ENCODE measurements around the gene SDCCAG8. TPM values are rescaled to one million over a fixed set of nuclear protein-coding genes. Genes with fewer than 3 reads are reported as not detected.

SDCCAG8 gene
- total RNA-seq, 4 donors from 2014 or later: 30.3 to 131 (median 55.4) TPM

DNA sequence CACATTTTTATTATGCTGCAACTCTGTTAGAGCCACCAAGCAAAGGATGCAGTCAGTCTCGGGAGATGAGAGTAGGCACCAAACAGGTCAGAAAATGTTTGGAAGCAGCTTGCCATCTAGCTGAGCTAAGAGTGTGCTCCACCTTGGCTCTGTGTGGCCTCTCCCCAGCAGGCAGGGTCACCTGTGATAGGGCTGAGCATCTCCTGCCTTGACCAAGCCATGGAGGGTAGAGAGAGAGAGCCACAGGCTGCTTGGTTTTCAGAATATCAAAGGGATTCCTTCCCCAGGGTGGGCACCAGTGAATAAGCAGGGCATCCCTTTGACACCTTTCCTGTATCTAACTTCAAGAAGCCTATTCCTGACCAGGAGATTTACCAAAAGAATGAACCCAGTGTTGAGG is 135.5 kb downstream of the SDCCAG8 start:
- no peaks in the 10 kb centered on the region for H3K36me3 ChIP-seq
- H3K4me3 ChIP-seq: no peak overlapping the region
- TF ChIP-seq CTCF (IDR thresholded peaks at IDR 0.05) (no peak), POLR2A (IDR thresholded peaks at IDR 0.05) (no peak)

DNA sequence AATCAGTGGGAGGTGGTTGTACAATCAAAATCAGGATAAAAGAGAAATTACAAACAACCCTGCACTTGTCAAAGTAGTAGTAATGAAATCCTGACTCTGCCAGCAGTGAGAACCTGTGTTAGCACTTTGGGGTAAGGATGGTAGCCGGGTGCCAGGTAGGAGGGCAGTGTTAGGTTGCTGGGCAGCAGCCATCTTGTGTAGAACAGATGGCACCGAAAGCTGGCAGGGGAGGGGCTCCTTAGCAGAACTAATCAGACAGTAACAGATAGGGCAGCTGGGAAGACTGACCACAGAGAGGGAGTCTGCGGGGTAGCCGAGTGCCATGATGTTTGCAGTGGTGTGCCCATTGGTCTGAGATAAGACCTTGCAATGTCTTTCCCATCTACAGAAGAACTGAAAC is 137.3 kb downstream of the SDCCAG8 start:
- no peak for DNase-seq
- no peaks in the 10 kb centered on the region for H3K9me3 ChIP-seq
- no peak for TF ChIP-seq POLR2A (IDR thresholded peaks at IDR 0.05)
- no peak for TF ChIP-seq CTCF (IDR thresholded peaks at IDR 0.05)
- H3K4me3 ChIP-seq: no peak overlapping the region
- H3K27me3 ChIP-seq: no peaks in the 10 kb centered on the region
- H3K27ac ChIP-seq: no peak overlapping the region
- H3K36me3 ChIP-seq: no peaks in the 10 kb centered on the region
- no peaks in the 10 kb centered on the region for H3K4me1 ChIP-seq

More for the DNA sequence above, 135.5 kb downstream of the SDCCAG8 start:
- Histone ChIP-seq H3K27ac (no peak overlapping the region), H3K9me3 (no peaks in the 10 kb centered on the region), H3K27me3 (no peaks in the 10 kb centered on the region), H3K4me1 (no peaks in the 10 kb centered on the region)
- DNase-seq: no peak

GRCh38 chr1:243394066-243394465 is 138.2 kb downstream of the SDCCAG8 start:
- Histone ChIP-seq H3K36me3 (no peaks in the 10 kb centered on the region), H3K9me3 (no peaks in the 10 kb centered on the region), H3K4me3 (no peak overlapping the region), H3K4me1 (no peaks in the 10 kb centered on the region), H3K27me3 (no peaks in the 10 kb centered on the region), H3K27ac (no peak overlapping the region)
- TF ChIP-seq CTCF (IDR thresholded peaks at IDR 0.05): no peak
- TF ChIP-seq POLR2A (IDR thresholded peaks at IDR 0.05): no peak
- no peak for DNase-seq

DNA sequence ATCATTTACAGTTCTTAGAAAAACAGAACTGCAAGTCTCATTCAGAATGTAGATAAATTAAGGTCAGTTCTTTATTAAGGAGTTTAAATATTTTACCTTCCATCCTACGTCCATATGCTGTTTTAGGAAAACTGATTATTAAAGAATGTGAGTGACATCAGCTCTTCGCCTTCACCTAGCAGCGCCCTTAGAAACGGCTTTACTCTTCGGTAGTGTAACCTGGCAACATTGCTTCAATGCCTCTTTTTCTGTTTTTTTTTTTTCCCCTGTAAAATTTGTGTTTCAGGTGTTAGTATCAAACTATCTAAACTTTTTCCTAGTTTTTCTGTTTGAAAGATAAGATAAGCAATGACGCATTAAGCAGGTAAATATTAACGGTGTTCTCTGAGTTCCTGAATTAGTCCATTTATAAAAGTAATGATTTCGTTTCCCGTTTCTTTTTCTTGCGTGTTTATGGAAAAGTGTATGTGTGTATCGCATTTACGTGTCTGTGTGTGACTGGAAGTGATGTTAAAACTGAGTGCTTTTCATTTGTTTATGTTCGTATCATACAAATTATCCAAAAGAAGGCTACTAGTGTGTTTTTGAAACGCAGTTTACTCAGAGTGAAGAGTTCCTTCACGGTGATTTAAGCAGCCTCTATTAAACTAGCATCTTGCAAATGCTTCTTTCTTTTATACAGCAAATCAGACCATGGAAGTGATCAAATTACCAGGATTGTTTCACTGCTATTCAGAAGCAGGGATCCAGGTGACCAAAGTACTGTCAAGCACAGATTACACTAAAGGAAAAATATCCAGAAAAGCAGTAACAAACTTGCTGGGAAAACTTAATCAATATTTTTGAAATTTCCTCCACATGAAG is 139.0 kb downstream of the SDCCAG8 start:
- Histone ChIP-seq H3K27me3 (no peaks in the 10 kb centered on the region), H3K4me1 (no peaks in the 10 kb centered on the region), H3K36me3 (no peaks in the 10 kb centered on the region), H3K27ac (no peak overlapping the region), H3K9me3 (no peaks in the 10 kb centered on the region), H3K4me3 (no peak overlapping the region)
- no peak for DNase-seq
- no peak for TF ChIP-seq POLR2A (IDR thresholded peaks at IDR 0.05)
- no peak for TF ChIP-seq CTCF (IDR thresholded peaks at IDR 0.05)

DNA sequence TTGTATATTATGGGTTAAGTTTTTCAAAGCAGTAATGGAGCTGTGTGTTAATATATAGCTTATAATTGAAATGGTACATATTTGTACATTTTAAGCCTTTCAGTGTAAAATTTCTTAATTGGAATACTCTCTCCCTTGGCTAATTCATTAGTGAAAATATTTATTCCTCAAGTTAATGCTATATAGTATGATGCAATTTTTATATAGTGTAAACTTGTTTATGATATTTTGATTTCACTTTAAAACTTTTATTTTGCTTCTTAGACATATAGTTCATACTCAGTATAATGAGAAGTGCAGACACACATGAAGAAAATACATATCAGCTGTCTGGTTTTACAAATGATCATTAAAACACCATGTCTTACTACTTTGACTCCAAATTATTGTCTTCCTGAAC is 140.6 kb downstream of the SDCCAG8 start:
- H3K27me3 ChIP-seq: no peaks in the 10 kb centered on the region
- H3K4me1 ChIP-seq: no peaks in the 10 kb centered on the region
- H3K36me3 ChIP-seq: no peaks in the 10 kb centered on the region
- TF ChIP-seq POLR2A (IDR thresholded peaks at IDR 0.05): no peak
- TF ChIP-seq CTCF (IDR thresholded peaks at IDR 0.05): no peak
- H3K27ac ChIP-seq: no peak overlapping the region
- H3K4me3 ChIP-seq: no peak overlapping the region
- no peak for DNase-seq
- H3K9me3 ChIP-seq: no peaks in the 10 kb centered on the region

Measured in Peyer's patch (tissue), 4 donors.